Naive B cell (primary cell): ENCODE measurements around the gene RAMP3. TPM values are rescaled to one million over a fixed set of nuclear protein-coding genes. Genes with fewer than 3 reads are reported as not detected.

Experiments
- ATAC-seq, 2 donors: fragments of 150-1000 bp; cut with Tn5 transposase; 2 replicates each; pipeline ENCODE4 v1.10.0; 2021; ENCODE audit warnings: low read depth in 2 of 2, mild to moderate bottlenecking in 2 of 2, moderate library complexity in 2 of 2
- DNase-seq: peaks from one replicate; pipeline ENCODE4 v3.0.0; 2022
- H3K27ac Mint-ChIP-seq, 6 donors: one replicate each; pipeline ENCODE4 v1.8.0; 2020 to 2022; ENCODE audit warnings: mild to moderate bottlenecking in 6 of 6, mixed read lengths in 6 of 6, moderate library complexity in 5 of 6, inconsistent platforms in 2 of 6
- H3K27me3 Mint-ChIP-seq, 3 donors: one replicate each; pipeline ENCODE4 v1.8.0; 2021 to 2022; ENCODE audit warnings: mixed read lengths in 3 of 3, mild to moderate bottlenecking in 1 of 3
- H3K36me3 Mint-ChIP-seq, 2 donors: one replicate each; pipeline ENCODE4 v1.8.0; 2020 to 2022; ENCODE audit warnings: mixed read lengths in 2 of 2, inconsistent platforms in 1 of 2, mild to moderate bottlenecking in 1 of 2
- H3K4me1 Mint-ChIP-seq, 3 donors: one replicate each; pipeline ENCODE4 v1.8.0; 2020 to 2022; ENCODE audit warnings: mixed read lengths in 3 of 3, inconsistent platforms in 1 of 3, mild to moderate bottlenecking in 1 of 3, moderate library complexity in 1 of 3
- H3K4me3 Mint-ChIP-seq, 8 donors: one replicate each; pipeline ENCODE4 v1.8.0; 2020 to 2022; ENCODE audit warnings: mild to moderate bottlenecking in 8 of 8, mixed read lengths in 8 of 8, moderate library complexity in 8 of 8, inconsistent platforms in 2 of 8
- H3K9me3 Mint-ChIP-seq, 7 donors: one replicate each; pipeline ENCODE4 v1.8.0; 2020 to 2022; ENCODE audit warnings: mixed read lengths in 7 of 7, mild to moderate bottlenecking in 5 of 7, inconsistent platforms in 2 of 7, moderate library complexity in 1 of 7
- polyA plus RNA-seq, 6 donors: library from polyadenylated mRNA; unstranded; fragments of 300-500 nt; fragmentation: Illumina TruSeq; gene quantifications; one replicate each; pipeline ENCODE4 v1.2.3, GENCODE V29; 2021; ENCODE audit warnings: low read depth in 6 of 6

Gene RAMP3
- polyA plus RNA-seq, 6 donors from 2014 or later = not detected

GRCh38 chr7:45181286-45181960 is 23.8 kb downstream of the RAMP3 start:
- no peaks in the 10 kb centered on the region for H3K4me1 Mint-ChIP-seq
- no peak for DNase-seq
- H3K9me3 Mint-ChIP-seq = no peaks in the 10 kb centered on the region
- peaks cover 12 to 27% (median 24%) of the 10 kb centered on the region in 3 donors for H3K27me3 Mint-ChIP-seq
- H3K36me3 Mint-ChIP-seq = no peaks in the 10 kb centered on the region
- no peak overlapping the region for H3K4me3 Mint-ChIP-seq
- no peak overlapping the region for H3K27ac Mint-ChIP-seq
- no peak for ATAC-seq

DNA sequence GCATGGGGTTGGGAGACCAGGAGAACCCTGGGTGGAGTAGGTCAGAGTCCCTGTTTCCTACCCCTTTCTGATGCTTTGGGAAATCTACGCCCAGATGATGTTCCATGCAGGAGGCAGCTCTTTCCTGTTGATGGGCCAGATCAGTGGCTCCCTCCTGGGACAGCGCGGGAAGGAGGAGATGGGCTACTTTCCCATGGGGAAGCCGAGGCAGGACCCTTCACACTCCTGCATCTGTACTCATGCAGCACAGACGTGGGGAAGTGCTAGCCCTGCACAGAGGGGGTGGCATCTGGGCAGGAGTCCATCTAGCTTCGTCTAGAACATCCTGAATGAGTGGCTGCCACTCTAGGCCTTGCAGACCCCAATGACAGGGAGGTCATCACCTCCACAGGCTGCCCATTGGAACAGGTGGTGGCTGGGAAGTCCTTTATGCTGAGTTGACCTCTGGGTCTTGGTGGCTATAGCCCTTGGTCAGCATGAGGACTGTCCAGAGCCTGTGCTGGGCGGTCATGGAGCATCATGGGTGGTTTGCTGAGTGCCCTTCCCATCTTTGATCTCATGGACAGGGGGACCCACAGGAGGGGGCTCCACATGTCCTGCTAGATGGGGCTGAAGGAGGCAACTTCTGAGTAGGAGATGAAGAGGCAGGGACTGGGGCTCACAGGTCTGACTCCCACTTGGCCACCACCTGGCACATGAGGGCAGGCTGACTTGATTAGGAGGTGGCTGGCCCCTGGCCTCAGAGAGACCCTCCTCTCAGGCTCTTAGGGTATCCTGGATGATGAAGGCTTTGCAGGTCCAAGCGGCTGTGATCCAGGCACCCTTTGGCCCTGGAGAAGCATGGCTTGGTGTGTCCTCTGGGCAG is 24.6 kb downstream of the RAMP3 start:
- DNase-seq (no peak), ATAC-seq (no peak)
- H3K36me3 Mint-ChIP-seq = no peaks in the 10 kb centered on the region
- no peak overlapping the region for H3K4me3 Mint-ChIP-seq
- H3K9me3 Mint-ChIP-seq = no peaks in the 10 kb centered on the region
- peaks cover 15 to 31% (median 30%) of the 10 kb centered on the region in 3 donors for H3K27me3 Mint-ChIP-seq
- no peaks in the 10 kb centered on the region for H3K4me1 Mint-ChIP-seq
- no peak overlapping the region for H3K27ac Mint-ChIP-seq

DNA sequence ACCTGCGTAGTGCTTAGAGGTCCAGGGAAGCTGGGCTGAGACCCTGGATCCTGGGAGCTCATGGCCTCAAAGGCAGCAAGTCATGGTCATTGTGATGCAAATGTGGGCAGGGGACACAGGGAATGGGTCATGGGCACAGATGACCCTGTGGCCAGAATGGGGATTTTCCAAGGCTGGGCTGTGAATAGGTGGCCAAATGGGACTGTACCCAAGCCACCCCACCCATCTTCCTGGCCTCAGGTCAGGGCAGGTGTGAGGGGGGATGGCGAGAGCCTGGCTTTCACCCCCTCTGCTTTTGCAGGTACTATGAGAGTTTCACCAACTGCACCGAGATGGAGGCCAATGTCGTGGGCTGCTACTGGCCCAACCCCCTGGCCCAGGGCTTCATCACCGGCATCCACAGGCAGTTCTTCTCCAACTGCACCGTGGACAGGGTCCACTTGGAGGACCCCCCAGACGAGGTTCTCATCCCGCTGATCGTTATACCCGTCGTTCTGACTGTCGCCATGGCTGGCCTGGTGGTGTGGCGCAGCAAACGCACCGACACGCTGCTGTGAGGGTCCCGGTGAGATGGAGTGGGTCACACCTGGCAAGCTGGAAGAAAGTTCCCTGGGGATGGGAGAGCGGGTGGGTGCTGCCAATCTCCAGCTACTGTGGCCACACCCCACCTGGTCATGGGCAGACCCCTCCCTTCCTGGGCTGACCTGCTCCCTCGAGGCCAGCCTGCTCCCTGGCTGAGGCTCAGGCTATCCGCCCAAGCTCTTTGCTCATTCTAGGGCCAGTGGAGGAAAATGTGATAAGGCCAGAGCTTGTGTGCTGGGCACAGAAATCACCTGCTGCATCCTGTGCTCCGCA is 25.5 kb downstream of the RAMP3 start:
- ATAC-seq (no peak), DNase-seq (no peak)
- no peak overlapping the region for H3K27ac Mint-ChIP-seq
- H3K4me1 Mint-ChIP-seq = no peaks in the 10 kb centered on the region
- no peaks in the 10 kb centered on the region for H3K36me3 Mint-ChIP-seq
- no peaks in the 10 kb centered on the region for H3K9me3 Mint-ChIP-seq
- peaks cover 14 to 32% (median 26%) of the 10 kb centered on the region in 3 donors for H3K27me3 Mint-ChIP-seq
- H3K4me3 Mint-ChIP-seq = no peak overlapping the region

- H3K4me3 Mint-ChIP-seq = no peak overlapping the region
- ATAC-seq = no peak
- peaks cover 9 to 27% (median 21%) of the 10 kb centered on the region in 3 donors for H3K27me3 Mint-ChIP-seq
- no peak for DNase-seq
- H3K36me3 Mint-ChIP-seq = no peaks in the 10 kb centered on the region
- H3K27ac Mint-ChIP-seq = no peak overlapping the region
- H3K9me3 Mint-ChIP-seq = no peaks in the 10 kb centered on the region
- no peaks in the 10 kb centered on the region for H3K4me1 Mint-ChIP-seq
Measured at GRCh38 chr7:45183711-45184210, 26.2 kb downstream of the RAMP3 start.

DNA sequence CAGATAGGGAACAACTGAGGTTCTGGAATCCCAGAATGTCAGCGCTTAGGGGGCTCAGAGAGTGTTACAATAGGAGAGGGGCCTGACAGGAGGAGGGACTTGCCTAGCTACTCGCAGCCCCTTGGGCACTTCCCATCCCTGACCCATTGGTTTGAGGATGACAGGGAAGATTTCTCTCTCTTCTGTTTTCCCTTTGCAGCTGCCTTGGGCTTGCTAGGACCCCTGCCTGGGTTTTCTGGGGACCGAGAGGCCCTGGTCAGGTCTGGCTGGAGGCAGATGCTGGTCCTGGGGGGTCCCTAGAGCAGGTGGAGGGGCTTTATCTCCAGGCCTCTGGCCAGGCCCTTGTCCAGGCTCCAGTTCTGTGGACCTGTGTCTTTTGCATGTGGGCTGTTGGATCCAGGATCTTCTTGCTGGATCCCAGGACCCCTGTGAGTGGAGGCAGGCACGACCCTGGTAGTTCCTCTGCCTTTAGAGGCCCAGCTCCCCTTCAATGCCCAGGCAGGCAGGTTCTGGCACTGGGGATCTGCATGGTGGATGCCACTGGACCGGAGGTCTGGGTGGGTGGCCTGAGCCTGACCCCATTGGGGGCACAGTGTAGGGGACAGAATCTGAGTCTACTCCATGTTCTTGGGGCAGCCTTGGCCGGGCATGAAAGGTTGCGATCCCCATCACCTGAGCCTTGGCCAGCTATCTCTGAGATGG is 26.9 kb downstream of the RAMP3 start:
- H3K27me3 Mint-ChIP-seq = peaks cover 6 to 23% (median 17%) of the 10 kb centered on the region in 3 donors
- no peak for ATAC-seq
- no peak for DNase-seq

GRCh38 chr7:45185028-45185863 is 27.7 kb downstream of the RAMP3 start:
- peaks cover 3 to 25% (median 18%) of the 10 kb centered on the region in 3 donors for H3K27me3 Mint-ChIP-seq
- ATAC-seq = no peak

More for the DNA sequence above, 26.9 kb downstream of the RAMP3 start:
- no peak overlapping the region for H3K4me3 Mint-ChIP-seq
- H3K9me3 Mint-ChIP-seq = no peaks in the 10 kb centered on the region
- H3K36me3 Mint-ChIP-seq = no peaks in the 10 kb centered on the region
- H3K27ac Mint-ChIP-seq = no peak overlapping the region
- H3K4me1 Mint-ChIP-seq = no peaks in the 10 kb centered on the region

DNA sequence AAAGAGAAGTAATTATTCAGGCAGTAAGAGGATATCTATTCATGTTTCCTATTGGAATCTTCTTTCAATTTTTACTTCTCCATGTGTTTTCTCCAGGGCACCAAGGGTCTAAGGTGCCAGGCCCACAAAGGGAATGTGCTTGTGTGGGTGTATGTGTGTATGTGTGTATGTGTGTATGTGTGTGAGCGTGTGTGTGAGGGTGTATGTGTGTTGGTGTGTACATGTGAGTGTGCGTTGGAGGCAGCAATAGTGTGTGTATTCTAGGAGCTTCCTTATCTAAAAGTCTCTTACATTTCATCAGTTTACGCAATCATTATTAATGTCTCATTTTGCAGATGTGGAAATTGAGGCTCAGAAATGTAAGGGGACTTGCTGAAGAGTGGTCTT is 28.3 kb downstream of the RAMP3 start:
- peaks cover 3 to 25% (median 18%) of the 10 kb centered on the region in 3 donors for H3K27me3 Mint-ChIP-seq
- H3K4me3 Mint-ChIP-seq = no peak overlapping the region
- ATAC-seq (no peak), DNase-seq (no peak)
- H3K36me3 Mint-ChIP-seq = no peaks in the 10 kb centered on the region
- no peaks in the 10 kb centered on the region for H3K4me1 Mint-ChIP-seq
- no peaks in the 10 kb centered on the region for H3K9me3 Mint-ChIP-seq
- no peak overlapping the region for H3K27ac Mint-ChIP-seq

More at GRCh38 chr7:45185028-45185863, 27.7 kb downstream of the RAMP3 start:
- Mint-ChIP-seq H3K4me3 (no peak overlapping the region), H3K27ac (no peak overlapping the region), H3K36me3 (no peaks in the 10 kb centered on the region), H3K9me3 (no peaks in the 10 kb centered on the region), H3K4me1 (no peaks in the 10 kb centered on the region)
- no peak for DNase-seq

DNA sequence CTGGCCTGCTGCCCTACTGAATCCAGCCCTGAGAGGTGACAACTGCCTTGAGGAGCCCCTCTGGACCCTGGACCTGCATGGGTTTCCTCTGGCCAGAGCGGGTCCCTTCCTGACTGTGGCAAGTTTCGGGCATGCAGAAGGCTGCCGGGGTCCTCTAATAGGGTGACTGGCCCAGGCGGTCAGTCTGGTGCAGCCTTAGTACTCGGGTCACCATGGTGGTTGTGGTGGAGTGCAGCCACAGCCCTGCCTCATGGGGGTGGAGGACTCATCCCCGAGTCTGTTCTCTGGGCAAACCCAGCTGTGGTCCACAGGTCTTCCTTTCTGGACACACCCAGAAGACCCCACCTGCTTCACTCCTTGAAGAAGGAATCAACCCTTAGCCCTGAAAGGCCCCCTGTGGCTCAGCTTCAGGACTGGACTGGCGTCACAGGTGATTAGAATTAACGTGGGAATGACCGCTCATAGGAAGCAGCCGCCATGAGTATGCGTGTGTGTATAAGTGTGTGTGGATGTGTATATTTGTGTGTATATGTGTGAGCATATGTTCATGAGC is 28.7 kb downstream of the RAMP3 start:
- ATAC-seq (no peak), DNase-seq (no peak)
- H3K4me3 Mint-ChIP-seq = no peak overlapping the region
- no peaks in the 10 kb centered on the region for H3K9me3 Mint-ChIP-seq
- peaks cover 3 to 26% (median 22%) of the 10 kb centered on the region in 3 donors for H3K27me3 Mint-ChIP-seq
- H3K36me3 Mint-ChIP-seq = no peaks in the 10 kb centered on the region
- no peak overlapping the region for H3K27ac Mint-ChIP-seq
- H3K4me1 Mint-ChIP-seq = no peaks in the 10 kb centered on the region

- Mint-ChIP-seq H3K36me3 (no peaks in the 10 kb centered on the region), H3K27me3 (peaks cover 3 to 29% (median 26%) of the 10 kb centered on the region in 3 donors), H3K4me3 (no peak overlapping the region), H3K27ac (peak overlapping the region in 1 of 6 donors; percentile 15), H3K9me3 (no peaks in the 10 kb centered on the region), H3K4me1 (no peaks in the 10 kb centered on the region)
- ATAC-seq (no peak), DNase-seq (no peak)
Measured at GRCh38 chr7:45187089-45187945, 29.7 kb downstream of the RAMP3 start.

DNA sequence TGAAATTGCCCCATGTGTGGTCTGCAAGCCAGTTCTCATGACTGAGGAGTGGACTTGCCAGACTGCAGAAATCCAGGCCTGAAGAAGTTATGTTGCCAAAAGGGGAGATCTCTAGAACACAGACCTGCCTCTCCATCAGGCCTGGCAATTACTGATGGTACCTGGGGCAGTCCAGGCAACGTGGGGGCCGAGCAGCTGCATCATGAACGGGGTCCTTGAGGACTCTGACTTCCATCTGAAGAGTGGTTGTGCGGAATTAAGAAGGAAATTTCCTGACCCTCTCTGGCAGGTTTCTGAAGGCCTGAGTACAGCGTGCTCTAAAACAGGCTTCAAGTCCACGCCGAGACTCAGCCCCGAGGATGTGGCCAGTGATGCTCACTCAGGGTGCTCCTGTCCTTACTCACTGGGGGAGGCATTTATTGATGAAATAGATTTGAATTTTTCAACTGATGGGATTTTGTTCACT is 30.4 kb downstream of the RAMP3 start:
- H3K4me3 Mint-ChIP-seq = no peak overlapping the region
- H3K36me3 Mint-ChIP-seq = no peaks in the 10 kb centered on the region
- ATAC-seq (no peak), DNase-seq (no peak)
- H3K27ac Mint-ChIP-seq = no peak overlapping the region
- H3K4me1 Mint-ChIP-seq = no peaks in the 10 kb centered on the region
- H3K27me3 Mint-ChIP-seq = peaks cover 3 to 35% (median 26%) of the 10 kb centered on the region in 3 donors
- H3K9me3 Mint-ChIP-seq = no peaks in the 10 kb centered on the region

DNA sequence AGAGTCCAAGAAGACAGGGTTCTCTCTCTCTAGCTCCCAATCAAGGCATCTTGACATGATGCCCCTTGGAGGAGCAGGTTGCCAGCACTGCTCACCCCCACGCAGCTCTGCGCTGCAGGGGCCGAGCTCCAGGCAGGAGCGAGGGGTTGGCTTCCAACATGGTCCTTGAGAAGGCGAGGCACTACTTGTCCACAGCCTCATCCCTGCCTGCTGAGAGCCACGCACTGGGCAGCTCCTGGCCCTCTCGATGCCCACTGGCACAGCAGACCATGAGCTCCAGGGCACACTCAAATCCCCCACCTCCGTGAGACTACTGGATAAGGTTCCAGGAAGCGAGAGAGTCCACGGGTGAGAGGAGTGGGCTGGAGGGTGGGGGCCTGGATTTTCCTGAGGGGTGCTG is 31.1 kb downstream of the RAMP3 start:
- Mint-ChIP-seq H3K36me3 (no peaks in the 10 kb centered on the region), H3K4me3 (no peak overlapping the region), H3K27me3 (peaks cover 7 to 35% (median 31%) of the 10 kb centered on the region in 3 donors), H3K9me3 (peaks cover 0 to 1% (median 0%) of the 10 kb centered on the region in 7 donors), H3K27ac (no peak overlapping the region), H3K4me1 (no peaks in the 10 kb centered on the region)
- DNase-seq = no peak
- ATAC-seq = no peak
